HG02623 (cell line): ENCODE results near the gene SIRT1.
"Not testable (repeated sequence)": the region's sequence is repeated elsewhere in the genome, so short reads cannot be mapped to it uniquely, and the experiment has no call there.

Experiments
- ATAC-seq: cut with Tn5 transposase; IDR thresholded peaks from one replicate; pipeline ENCODE4 v1.9.1; 2021; ENCODE audit warnings: moderate library complexity; ENCODE audit not compliant: unreplicated experiment

Gene SIRT1

DNA sequence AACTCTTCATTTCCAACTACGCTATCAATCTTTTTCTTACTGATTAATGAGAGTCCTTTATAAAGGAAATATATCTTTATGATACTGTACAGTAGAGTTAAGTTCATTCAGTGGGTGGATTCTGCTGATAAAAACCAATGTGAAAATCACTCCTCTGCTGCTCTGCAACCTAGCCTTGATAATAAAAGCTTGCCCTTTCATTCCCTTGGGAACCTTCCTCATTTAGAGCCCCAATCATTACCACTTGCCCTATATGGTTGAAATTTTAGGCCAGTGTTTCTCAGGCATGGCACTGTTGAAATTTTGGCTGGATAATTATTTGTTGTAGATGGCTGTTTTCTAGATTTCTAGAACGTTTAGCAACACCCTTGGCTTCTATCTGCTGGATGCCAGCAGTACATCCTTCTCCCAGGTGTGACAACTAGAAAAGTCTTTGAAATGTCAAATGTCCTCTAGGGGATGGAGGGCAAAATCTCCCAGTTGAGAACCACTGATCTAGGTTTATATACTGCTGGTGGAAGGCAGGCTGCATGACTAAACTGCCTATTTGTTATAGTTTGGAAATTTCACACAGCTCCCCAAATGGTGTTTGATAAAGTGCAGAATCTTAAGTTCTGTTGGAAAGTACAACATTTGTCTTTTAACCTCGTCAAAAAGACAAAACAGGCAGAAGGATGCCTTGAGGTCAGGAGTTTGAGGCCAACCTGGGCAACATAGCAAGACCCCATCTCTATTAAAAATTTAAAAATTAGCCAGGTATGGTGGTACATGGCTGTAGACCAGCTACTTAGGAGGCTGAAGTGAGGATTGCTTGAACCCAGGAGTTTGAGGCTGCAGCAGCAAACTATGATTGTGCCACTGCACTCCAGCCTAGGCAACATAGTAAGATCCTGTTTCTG is 8.9 kb upstream of the SIRT1 start:
- ATAC-seq: no peak

DNA sequence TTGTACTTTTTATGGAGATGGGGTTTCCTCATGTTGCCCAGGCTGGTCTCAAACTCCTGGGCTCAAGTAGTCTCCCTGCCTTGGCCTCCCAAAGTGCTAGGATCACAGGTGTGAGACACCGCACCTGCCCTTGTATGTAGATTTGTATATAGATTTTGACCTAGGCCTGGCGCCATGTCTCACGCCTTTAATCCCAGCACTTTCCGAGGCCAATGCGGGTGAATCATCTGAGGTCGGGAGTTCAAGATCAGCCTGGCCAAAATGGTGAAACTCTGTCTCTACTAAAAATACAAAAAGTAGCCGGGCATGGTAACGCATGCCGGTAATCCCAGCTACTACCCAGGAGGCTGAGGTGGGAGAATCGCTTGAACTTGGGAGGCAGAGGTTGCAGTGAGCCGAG is 7.0 kb upstream of the SIRT1 start:
- not testable (repeated sequence) for ATAC-seq

DNA sequence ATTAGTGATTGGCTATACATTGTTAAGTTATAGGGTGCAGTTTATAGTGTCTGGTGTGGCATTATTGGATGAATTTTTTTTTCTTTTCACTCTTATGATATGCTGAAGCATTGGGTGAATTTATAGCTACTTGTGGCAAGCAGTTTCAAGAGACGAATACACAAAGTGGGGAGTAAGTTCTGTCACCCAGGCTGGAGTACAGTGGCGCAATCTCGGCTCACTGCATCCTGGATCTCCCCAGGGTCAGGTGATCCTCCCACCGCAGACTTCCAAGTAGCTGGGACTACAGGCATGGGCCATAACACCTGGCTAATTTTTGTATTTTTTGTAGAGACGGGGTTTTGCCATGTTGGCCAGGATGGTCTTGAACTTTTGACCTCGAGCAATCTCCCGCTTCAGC is 6.3 kb upstream of the SIRT1 start:
- no peak for ATAC-seq

DNA sequence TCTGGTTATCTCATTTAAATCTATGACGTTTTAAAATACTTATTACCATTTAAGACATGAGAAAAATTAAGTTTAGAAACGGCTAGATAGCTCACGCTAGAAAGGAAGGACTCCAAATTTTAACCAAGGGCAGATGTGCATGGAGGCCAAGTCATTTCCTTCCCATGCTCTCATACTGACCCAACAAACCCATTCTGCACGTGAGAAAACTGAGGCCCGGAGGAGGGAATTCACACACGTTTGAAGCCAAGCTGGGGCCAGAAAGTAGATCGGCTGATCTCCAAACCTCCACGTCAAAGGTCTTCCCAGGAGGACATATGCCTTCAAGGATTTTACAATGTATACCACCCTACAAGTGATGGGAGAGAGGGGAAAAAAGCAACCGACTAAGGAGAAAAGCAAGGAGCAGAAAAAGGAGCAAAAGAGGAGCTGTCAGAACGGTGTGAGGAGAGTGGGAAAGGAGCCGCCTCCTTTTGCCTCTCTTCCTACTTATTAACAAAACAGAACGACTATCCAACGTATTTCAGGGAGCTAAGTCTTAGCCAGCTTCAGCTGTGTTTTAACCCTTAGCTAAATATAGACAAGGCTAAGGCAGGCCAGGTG is 645 bp upstream of the SIRT1 start:
- ATAC-seq: no peak

DNA sequence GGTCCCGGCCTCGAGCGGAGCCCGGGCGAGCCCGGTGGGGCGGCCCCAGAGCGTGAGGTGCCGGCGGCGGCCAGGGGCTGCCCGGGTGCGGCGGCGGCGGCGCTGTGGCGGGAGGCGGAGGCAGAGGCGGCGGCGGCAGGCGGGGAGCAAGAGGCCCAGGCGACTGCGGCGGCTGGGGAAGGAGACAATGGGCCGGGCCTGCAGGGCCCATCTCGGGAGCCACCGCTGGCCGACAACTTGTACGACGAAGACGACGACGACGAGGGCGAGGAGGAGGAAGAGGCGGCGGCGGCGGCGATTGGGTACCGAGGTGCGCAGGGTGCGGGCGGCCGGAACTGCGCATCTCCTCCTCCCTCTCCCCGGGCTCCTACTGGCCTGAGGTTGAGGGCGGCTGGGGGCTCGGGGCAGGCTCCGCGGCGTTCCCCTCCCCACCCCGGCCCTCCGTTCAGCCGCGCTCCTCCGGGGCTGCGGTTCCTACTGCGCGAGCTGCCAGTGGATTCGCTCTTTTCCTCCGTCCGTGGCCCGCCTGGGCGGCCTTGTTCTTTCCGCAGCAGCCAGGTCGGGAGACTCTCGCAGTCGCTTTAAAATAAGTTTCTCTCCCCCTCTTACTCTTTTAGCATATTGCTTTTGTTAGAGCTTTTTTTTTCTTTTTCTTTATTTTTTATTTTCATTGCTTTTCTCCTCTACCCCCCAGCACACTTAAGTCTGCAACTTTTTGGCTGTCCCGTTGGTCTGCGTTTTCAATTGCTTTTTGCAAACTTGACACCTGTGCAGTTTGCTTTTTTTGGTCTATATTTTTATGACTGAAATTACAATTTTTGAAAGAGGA is 600 bp downstream of the SIRT1 start:
- ATAC-seq: peak; percentile 53

DNA sequence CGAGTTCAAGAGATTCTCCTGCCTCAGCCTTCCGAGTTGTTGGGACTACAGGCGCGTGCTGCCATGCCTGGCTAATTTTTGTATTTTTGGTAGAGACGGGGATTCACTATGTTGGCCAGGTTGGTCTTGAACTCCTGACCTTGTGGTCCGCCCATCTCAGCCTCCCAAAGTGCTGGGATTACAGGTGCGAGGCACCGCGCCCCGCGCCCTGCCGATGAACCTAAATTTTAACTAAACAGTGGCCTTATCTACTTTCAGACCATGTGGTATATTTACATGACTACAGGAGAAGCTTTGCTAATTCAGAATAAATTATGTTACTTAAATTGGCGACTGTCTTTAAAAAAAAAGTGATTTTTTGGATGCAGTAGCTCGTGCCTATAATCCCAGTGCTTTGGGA is 9.2 kb downstream of the SIRT1 start:
- ATAC-seq: no peak

DNA sequence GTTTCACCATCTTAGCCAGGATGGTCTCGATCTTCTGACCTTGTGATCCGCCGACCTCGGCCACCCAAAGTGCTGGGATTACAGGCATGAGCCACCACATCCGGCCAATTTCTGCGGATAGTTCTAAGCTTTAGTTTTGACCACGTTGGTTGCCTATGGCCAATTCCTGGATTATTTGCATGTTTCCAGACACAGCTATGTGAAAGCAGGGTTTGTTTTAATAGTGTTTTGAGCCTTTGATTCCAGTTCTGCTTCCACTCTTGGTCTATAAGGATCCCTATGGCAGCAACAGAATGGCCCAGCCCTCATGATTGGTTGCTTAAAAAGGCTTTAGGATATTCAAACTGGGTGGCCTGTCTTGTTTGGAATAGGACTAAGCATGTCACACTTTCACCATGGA is 19.1 kb downstream of the SIRT1 start:
- no peak for ATAC-seq

DNA sequence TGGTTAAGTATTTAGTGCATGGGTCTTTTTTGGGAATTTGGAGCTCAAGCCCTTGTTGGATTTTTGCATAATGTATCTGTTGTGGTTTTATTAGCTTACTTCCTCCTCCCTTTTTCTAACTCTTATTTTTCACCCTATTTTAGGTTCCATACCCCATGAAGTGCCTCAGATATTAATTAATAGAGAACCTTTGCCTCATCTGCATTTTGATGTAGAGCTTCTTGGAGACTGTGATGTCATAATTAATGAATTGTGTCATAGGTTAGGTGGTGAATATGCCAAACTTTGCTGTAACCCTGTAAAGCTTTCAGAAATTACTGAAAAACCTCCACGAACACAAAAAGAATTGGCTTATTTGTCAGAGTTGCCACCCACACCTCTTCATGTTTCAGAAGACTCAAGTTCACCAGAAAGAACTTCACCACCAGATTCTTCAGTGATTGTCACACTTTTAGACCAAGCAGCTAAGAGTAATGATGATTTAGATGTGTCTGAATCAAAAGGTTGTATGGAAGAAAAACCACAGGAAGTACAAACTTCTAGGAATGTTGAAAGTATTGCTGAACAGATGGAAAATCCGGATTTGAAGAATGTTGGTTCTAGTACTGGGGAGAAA is 28.0 kb downstream of the SIRT1 start:
- no peak for ATAC-seq

DNA sequence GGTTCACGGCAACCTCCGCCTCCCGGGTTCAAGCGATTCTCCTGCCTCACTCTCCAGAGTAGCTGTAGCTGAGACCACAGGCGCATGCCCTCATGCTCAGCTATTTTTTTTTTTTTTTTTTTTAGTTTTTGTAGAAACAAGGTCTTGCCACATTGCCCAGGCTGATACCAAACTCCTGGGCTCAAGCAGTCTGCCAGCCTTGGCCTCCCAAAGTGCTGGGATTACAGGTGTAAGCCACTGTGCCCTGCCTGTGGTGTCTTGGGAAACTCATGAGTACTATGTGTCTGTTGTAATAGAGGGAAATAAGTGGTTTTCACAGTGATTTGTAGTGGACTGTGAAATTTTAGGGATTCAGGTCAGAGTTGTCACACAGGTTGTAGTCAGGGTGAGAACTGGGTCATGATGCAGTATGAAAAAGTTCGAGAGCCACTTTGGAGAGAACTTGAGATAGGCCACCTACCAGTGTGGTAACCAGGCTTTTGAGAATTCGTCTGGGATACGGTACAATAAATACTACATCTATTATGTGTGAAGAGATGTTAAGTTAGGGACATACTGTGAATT is 30.4 kb downstream of the SIRT1 start:
- ATAC-seq: no peak

DNA sequence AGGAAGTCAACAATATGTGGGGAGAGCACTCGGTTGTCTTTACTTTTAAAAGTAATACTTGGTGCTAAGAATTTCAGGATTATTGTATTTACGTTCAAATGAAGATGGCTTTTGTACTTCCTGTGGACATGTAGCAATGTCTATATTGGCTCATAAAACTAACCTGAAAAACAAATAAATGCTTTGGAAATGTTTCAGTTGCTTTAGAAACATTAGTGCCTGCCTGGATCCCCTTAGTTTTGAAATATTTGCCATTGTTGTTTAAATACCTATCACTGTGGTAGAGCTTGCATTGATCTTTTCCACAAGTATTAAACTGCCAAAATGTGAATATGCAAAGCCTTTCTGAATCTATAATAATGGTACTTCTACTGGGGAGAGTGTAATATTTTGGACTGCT is 32.7 kb downstream of the SIRT1 start:
- ATAC-seq: no peak

DNA sequence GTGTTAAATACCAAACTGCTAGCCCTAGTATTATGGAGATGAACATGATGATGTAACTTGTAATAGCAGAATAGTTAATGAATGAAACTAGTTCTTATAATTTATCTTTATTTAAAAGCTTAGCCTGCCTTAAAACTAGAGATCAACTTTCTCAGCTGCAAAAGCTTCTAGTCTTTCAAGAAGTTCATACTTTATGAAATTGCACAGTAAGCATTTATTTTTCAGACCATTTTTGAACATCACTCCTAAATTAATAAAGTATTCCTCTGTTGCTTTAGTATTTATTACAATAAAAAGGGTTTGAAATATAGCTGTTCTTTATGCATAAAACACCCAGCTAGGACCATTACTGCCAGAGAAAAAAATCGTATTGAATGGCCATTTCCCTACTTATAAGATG is 33.2 kb downstream of the SIRT1 start:
- ATAC-seq: no peak

DNA sequence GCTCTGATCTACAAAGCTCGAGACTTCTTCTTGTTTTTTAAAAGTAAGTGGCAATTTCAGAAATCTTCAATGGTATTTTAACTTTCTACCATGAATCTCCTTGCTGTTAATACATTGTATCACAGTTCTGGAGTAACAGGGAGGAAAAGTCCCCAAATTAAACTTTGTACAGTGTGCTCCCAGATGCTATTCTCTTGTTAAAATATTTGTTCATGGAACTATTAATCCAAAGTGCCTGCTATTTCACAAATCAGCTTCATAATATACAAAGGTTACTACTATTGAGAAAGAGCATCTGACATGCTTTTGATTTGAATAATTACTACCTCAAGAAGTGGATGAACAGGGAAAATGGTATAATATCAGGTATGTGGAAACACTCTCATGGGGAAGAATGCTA is 36.6 kb downstream of the SIRT1 start:
- no peak for ATAC-seq

DNA sequence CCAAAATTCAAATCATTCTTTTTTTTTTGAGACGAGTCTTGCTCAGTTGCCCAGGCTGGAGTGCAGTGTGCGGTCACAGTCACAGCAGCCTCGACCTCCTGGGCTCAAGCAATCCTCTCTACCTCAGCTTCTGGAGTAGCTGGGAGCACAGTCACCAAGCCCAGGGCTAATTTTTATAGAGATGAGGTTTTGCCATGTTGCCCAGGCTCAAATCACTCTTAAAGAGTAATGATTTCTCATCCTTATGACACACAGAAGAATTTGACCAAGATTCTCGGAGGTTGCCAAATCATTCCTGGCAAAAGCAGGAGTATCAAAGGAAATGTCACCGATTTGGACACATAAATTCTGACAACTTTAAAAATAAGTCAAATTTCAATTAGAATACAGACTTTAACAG is 39.1 kb downstream of the SIRT1 start:
- ATAC-seq: no peak

DNA sequence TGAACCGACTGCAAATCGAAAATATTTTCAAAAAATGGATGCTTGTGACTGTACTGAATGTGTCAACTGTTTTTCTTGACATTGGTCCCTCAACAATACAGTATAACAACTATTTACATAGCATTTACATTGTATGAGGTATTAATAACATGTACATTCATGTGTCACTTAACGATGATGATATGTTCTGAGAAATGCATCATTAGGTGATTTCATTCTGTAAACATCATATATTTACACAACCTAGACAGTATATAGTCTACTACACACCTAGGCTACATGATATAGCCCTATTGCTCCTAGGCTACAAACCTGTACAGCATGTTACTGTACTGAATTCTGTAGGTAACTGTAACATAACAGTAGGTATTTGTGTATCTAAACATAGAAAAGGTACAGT is 39.7 kb downstream of the SIRT1 start:
- no peak for ATAC-seq

DNA sequence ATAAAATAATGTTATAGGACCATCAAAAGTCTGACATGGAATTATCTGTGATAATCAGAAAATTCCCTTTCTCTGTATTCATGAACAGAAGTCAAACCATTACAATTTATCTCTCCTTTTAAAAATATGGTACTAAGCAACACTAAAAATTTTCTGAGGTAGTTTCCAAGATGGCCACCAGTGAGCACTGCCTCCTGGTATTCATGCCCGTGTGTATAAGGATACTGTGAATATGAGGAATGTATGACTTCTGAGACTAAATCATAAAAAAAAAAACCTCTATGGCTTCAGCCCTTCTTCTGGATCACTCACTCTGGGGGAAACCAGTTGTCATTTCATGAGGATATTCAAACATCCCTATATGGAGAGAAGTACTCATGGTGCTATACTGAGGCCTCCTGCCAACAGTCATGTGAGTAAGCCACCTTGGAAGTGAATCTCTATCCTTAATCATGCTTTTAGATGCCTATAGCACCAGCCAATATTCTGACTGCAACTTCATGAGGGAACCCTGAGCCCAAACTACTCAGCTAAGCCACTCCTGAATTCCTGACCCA is 41.1 kb downstream of the SIRT1 start:
- ATAC-seq: no peak

DNA sequence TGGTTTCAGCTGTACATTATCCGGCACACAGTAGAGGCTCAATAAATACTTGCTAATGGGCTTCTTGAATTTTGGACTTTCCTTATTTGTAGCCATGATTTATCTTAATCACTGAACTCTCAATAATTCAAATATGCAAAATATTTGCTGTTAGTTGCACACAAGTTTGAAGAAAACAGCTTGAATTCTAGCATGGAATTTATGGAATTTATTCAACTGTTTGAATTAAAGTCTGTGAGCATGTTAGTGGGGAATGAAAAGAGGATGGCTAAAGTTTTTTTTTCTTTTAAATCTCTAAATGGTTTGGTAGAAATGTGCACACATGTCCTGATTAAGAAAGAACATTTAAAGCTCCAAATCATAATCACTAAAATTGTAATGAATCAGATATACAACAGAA is 42.5 kb downstream of the SIRT1 start:
- no peak for ATAC-seq

DNA sequence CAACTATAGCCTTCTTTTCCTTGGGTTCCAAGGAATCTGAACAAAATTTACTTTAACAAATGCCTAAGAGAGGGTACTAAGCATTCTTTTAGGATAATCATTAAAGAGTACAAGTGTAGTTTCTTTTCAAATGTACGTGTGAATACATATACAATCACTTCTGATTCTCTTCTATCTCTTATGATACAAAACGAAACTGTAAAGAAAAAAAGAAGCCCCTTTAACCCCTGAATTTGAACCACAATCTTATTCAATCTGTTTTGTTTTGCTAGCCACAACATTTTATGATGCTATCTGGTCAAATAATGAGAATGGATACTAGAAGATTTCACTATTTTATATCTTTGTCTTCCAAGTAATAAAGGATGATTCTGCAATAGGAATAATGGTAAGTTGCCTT is 48.7 kb downstream of the SIRT1 start:
- no peak for ATAC-seq

DNA sequence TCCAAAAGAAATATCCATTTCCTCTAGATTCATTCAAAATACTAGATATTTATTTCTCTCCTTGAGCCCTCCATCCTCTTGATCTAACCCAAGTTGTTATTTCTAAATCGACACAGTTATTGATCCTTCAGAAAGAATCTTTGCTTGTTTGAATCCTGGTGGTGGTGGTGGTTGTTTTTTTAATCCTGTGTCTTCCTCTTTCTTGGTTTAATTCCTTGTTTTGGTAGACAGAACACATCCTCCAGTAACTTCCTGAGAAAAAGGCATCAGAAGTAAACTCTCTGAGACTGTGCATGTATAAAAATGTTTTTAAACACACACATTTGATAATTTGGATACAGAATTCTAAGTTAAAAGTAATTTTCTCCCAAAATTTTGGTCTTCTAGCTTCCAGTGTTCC is 49.9 kb downstream of the SIRT1 start:
- ATAC-seq: no peak

DNA sequence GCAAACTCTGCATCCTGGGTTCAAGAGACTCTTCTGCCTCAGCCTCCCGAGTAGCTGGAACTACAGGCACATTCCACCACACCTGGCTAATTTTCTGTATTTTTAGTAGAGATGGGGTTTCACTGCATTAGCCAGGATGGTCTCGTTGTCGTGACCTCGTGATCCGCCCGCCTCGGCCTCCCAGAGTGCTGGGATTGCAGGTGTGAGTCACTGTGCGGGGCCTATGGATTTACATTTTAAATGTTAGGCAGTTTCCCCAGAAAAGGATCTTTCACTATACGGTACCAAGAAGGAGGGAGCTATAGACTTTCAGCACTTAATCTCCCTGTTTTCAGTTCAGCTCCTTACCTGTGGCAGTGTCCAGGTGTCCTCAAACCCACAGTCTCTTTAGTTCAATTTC is 50.8 kb downstream of the SIRT1 start:
- no peak for ATAC-seq

DNA sequence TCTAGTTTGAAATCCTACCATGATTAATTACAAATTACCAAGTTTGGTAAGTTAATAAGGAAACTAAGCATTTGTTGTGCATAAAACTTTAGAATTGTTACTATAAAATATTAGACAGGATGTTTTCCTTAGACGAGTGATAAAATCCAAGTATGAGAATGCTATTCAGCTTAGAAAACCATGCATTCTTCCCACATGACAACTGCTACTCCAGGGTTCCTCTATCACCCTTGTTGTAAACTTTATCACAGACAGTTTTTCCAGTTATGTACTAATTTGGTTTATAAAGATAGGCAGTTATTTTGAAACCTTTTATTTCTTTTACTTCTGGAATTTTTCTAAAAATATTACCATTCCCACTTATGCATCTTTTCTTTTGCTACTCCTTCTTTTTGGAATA is 52.0 kb downstream of the SIRT1 start:
- ATAC-seq: no peak

DNA sequence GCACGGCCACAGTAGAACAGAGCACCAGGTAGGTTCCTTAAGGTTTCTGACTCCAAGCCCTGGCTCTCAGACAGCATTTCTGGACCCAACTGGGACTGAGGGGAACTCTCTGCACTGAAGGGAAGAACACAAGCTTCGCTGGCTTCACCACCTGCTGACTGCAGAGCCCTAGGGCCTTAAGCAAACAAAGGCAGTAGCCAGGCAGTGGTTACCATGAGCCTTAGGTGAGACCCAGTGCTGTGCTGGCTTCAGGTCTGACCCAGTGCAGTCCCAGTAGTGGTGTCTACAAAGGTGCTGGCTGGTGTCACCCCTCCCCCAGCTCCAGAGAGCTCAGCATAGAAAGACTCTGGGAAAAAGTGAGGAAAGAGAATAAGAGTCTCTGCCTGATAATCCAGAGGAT is 59.5 kb downstream of the SIRT1 start:
- ATAC-seq: no peak
